ENCODE results near the gene PAMR1. TPM values are rescaled to one million over a fixed set of nuclear protein-coding genes. Genes with fewer than 3 reads are reported as not detected.

Gene PAMR1
- total RNA-seq (10 to 100 TPM in 3 of 4 donors, 1 to 10 TPM in 1; 7.8 to 26.5 (median 17.2) TPM), polyA plus RNA-seq (1 to 10 TPM in 2 of 3 donors, under 1 TPM in 1; 0.92 to 6.6 (median 1.8) TPM)

DNA sequence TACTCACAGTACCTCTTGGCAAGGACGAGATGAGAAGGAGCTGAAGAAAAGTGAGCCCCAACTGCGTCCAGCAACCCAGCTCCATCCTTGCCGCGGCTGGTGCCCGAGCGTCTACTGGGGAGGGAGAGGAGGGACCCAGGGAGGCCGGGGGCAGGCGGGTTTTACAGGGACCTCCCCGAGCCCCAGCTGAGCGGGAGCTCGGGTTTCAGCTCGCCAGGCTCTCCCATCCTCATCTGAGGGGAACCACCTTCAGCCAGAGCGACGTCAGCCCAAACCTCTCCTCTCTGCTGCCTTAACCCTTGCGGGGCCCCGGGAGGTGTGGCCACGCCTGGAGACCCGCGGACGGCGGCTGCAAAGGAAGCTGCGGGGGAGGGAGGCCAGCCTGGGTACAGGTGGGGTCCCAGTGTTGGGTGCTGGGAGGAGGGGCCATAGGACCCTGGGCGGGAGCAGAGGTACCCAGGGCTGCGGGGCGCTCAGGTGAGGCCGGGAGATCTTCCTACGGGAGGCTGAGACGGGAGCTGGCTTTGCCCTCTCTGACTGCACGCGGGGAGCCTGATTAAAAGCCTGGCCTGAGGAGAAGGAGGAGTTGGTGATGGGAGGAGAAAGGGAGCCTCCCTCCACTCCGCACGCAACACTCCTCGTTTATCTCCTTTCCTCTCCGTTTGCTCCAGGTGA, at the start of gene PAMR1:
Gene PAMR1, minus strand, starts transcription at position 116 of the 675 bp plus-strand sequence. Its CDS starts 31 bp downstream, at position 85.
- WGBS, 2 donors = 3 to 4% methylated on average over 34 of the region's 34 CpGs
- DNase-seq = peak; percentile 89
- intact Hi-C loops (cut with DNase I) = no loop called here
- Histone ChIP-seq H3K4me3 (peak within 1 kb of the TSS; percentile 31 to 49 (median 38)), H3K27ac (peak within 1 kb of the TSS; percentile 4 to 62 (median 54)), H3K9me3 (no peaks in the 10 kb centered on the region), H3K36me3 (no peaks in the 10 kb centered on the region), H3K27me3 (peaks cover 0 to 9% (median 7%) of the 10 kb centered on the region in 3 donors), H3K4me1 (peaks cover 0 to 50% (median 30%) of the 10 kb centered on the region in 4 donors)
- no peak for TF ChIP-seq CTCF (IDR thresholded peaks at IDR 0.05)
- TF ChIP-seq POLR2AphosphoS5 (IDR thresholded peaks at IDR 0.05) = peak in 3 of 4 donors; percentile 37 to 75 (median 45)
- TF ChIP-seq POLR2A (IDR thresholded peaks at IDR 0.05) = peak in 1 of 2 donors; percentile 56
- TF ChIP-seq EP300 (IDR thresholded peaks at IDR 0.05) = no peak

GRCh38 chr11:35571696-35572095, 46.3 kb upstream of the PAMR1 start:
- no peak for DNase-seq
- intact Hi-C loops (cut with DNase I) = no loop called here
- whole genome bisulfite sequencing, 2 donors = 57 to 69% methylated on average over 3 of the region's 3 CpGs
- Histone ChIP-seq H3K27ac (no peak overlapping the region), H3K4me3 (no peak overlapping the region), H3K9me3 (no peaks in the 10 kb centered on the region), H3K4me1 (peaks cover 0 to 10% (median 4%) of the 10 kb centered on the region in 4 donors), H3K36me3 (no peaks in the 10 kb centered on the region), H3K27me3 (peaks cover 0 to 3% (median 0%) of the 10 kb centered on the region in 3 donors)
- TF ChIP-seq EP300 (IDR thresholded peaks at IDR 0.05) (no peak), CTCF (IDR thresholded peaks at IDR 0.05) (no peak), POLR2AphosphoS5 (IDR thresholded peaks at IDR 0.05) (no peak), POLR2A (IDR thresholded peaks at IDR 0.05) (no peak)

DNA sequence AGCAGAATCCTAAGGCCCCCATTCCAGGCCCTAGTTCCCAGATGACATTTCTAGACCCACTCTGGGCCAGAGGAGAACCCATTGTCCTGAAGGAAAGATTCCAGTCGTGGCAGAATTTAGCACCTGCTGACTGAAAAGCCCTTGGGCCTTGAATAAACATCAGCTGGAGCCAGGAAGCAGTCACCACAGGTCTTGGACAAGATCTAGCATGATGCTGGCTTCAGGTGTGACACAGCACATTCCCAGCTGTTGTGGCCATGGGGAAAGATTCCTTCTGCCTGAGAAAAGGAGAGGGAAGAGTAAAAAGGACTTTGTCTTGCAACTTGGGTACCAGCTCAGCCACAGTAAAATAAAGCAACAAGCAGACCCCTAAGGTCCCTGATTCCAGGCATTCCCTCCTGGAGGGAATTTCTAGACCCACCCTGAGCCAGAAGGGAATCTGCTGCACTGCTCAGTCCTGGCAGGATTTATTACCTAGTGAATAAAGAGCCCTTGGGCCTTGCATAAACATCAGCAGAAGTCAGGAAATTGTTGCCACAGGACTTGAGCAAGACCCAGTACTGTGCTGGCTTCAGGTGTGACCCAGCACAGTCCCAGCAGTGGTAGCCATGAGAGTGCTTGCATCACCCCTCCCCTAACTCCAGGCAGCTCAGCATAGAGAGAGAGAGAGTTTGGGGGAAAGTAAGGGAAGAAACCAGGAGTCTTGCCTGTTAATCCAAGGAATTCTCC, 42.5 kb upstream of the PAMR1 start:
- no peak for DNase-seq
- H3K27me3 ChIP-seq = no peaks in the 10 kb centered on the region
- H3K27ac ChIP-seq = peak overlapping the region in 1 of 4 donors; percentile 55
- H3K4me3 ChIP-seq = no peak overlapping the region
- no peaks in the 10 kb centered on the region for H3K36me3 ChIP-seq
- H3K9me3 ChIP-seq = no peaks in the 10 kb centered on the region
- peaks cover 0 to 11% (median 5%) of the 10 kb centered on the region in 4 donors for H3K4me1 ChIP-seq
- intact Hi-C loops (cut with DNase I) = no loop called here
- WGBS, 2 donors = 33 to 38% methylated on average over 1 of the region's 1 CpG
- TF ChIP-seq POLR2AphosphoS5 (IDR thresholded peaks at IDR 0.05) (no peak), CTCF (IDR thresholded peaks at IDR 0.05) (no peak), EP300 (IDR thresholded peaks at IDR 0.05) (no peak), POLR2A (IDR thresholded peaks at IDR 0.05) (no peak)

- Histone ChIP-seq H3K27ac (peak overlapping the region in 1 of 4 donors; percentile 55), H3K4me3 (no peak overlapping the region), H3K4me1 (peaks cover 0 to 11% (median 5%) of the 10 kb centered on the region in 4 donors), H3K27me3 (no peaks in the 10 kb centered on the region), H3K9me3 (no peaks in the 10 kb centered on the region), H3K36me3 (no peaks in the 10 kb centered on the region)
- no peak for DNase-seq
- intact Hi-C loops (cut with DNase I) = no loop called here
- TF ChIP-seq CTCF (IDR thresholded peaks at IDR 0.05) = no peak
- no peak for TF ChIP-seq EP300 (IDR thresholded peaks at IDR 0.05)
- TF ChIP-seq POLR2AphosphoS5 (IDR thresholded peaks at IDR 0.05) = no peak
- no peak for TF ChIP-seq POLR2A (IDR thresholded peaks at IDR 0.05)
- 70 to 84% methylated on average over 3 of the region's 3 CpGs for WGBS, 2 donors
These were observed 41.5 kb upstream of the PAMR1 start for GRCh38 chr11:35566885-35567284.
